Measurements from ENCODE around the gene RXFP4. TPM values are rescaled to one million over a fixed set of nuclear protein-coding genes. Genes with fewer than 3 reads are reported as not detected.
A peak's percentile ranks its signal among the peaks of the same experiment; 100 is the strongest.
"Not testable (repeated sequence)": the region's sequence is repeated elsewhere in the genome, so short reads cannot be mapped to it uniquely, and the experiment has no call there.

Gene RXFP4
- total RNA-seq, 2 donors from 2014 or later, result not detected

GRCh38 chr1:155929057-155929456, 12.4 kb upstream of the RXFP4 start:
- peaks cover 9 to 23% of the 10 kb centered on the region in 2 donors for H3K36me3 ChIP-seq
- DNase-seq (ENCODE audit: low spot score), result no peak
- no peak overlapping the region for H3K4me3 ChIP-seq
- H3K4me1 ChIP-seq (replicated peaks), result peaks cover 24% of the 10 kb centered on the region
- no peaks in the 10 kb centered on the region for H3K27me3 ChIP-seq (replicated peaks; ENCODE audit: insufficient read depth)
- WGBS, result 71% methylated on average over 5 of the region's 5 CpGs
- intact Hi-C loops (cut with DNase I), result no loop called here
- H3K9me3 ChIP-seq, result no peaks in the 10 kb centered on the region
- no peak overlapping the region for H3K27ac ChIP-seq
- TF ChIP-seq POLR2AphosphoS5 (IDR thresholded peaks at IDR 0.05), result no peak
- TF ChIP-seq POLR2A (IDR thresholded peaks at IDR 0.05), result no peak
- TF ChIP-seq CTCF (IDR thresholded peaks at IDR 0.05), result no peak

GRCh38 chr1:155930725-155931124, 10.7 kb upstream of the RXFP4 start:
- H3K9me3 ChIP-seq; H3K27me3 ChIP-seq (replicated peaks; ENCODE audit: insufficient read depth); intact Hi-C loops (cut with DNase I); H3K27ac ChIP-seq; DNase-seq (ENCODE audit: low spot score): not testable (repeated sequence)
- 55% methylated on average over 10 of the region's 10 CpGs for WGBS
- peaks cover 24% of the 10 kb centered on the region for H3K4me1 ChIP-seq (replicated peaks)
- peaks cover 3 to 15% of the 10 kb centered on the region in 2 donors for H3K36me3 ChIP-seq
- peak overlapping the region in 1 of 2 donors; percentile 10 for H3K4me3 ChIP-seq

- no peak overlapping the region for H3K27ac ChIP-seq
- no peaks in the 10 kb centered on the region for H3K27me3 ChIP-seq (replicated peaks; ENCODE audit: insufficient read depth)
- H3K4me1 ChIP-seq (replicated peaks), result peaks cover 24% of the 10 kb centered on the region
- 63% methylated on average over 7 of the region's 7 CpGs for WGBS
- TF ChIP-seq POLR2A (IDR thresholded peaks at IDR 0.05) (no peak), POLR2AphosphoS5 (IDR thresholded peaks at IDR 0.05) (no peak), CTCF (IDR thresholded peaks at IDR 0.05) (no peak)
- H3K4me3 ChIP-seq, result no peak overlapping the region
- DNase-seq (ENCODE audit: low spot score), result no peak
- H3K36me3 ChIP-seq, result peaks cover 0 to 9% of the 10 kb centered on the region in 2 donors
- H3K9me3 ChIP-seq, result no peaks in the 10 kb centered on the region
- intact Hi-C loops (cut with DNase I), result no loop called here
Measured at GRCh38 chr1:155931332-155932038, 10.0 kb upstream of the RXFP4 start.

- Histone ChIP-seq H3K4me1 (replicated peaks) (peaks cover 24% of the 10 kb centered on the region), H3K36me3 (peaks cover 0 to 5% of the 10 kb centered on the region in 2 donors), H3K4me3 (no peak overlapping the region), H3K27ac (no peak overlapping the region), H3K9me3 (no peaks in the 10 kb centered on the region), H3K27me3 (replicated peaks; ENCODE audit: insufficient read depth) (no peaks in the 10 kb centered on the region)
- no peak for DNase-seq (ENCODE audit: low spot score)
- 54% methylated on average over 1 of the region's 1 CpG for WGBS
- intact Hi-C loops (cut with DNase I), result no loop called here
- TF ChIP-seq POLR2AphosphoS5 (IDR thresholded peaks at IDR 0.05) (no peak), CTCF (IDR thresholded peaks at IDR 0.05) (no peak), POLR2A (IDR thresholded peaks at IDR 0.05) (no peak)
Measured at GRCh38 chr1:155932081-155932480, 9.4 kb upstream of the RXFP4 start.

- H3K27me3 ChIP-seq (replicated peaks; ENCODE audit: insufficient read depth), result no peaks in the 10 kb centered on the region
- no peaks in the 10 kb centered on the region for H3K9me3 ChIP-seq
- DNase-seq (ENCODE audit: low spot score), result no peak
- intact Hi-C loops (cut with DNase I), result no loop called here
- H3K27ac ChIP-seq, result no peak overlapping the region
- no peak overlapping the region for H3K4me3 ChIP-seq
- no peak for TF ChIP-seq CTCF (IDR thresholded peaks at IDR 0.05)
- no peak for TF ChIP-seq POLR2AphosphoS5 (IDR thresholded peaks at IDR 0.05)
- TF ChIP-seq POLR2A (IDR thresholded peaks at IDR 0.05), result no peak
- peaks cover 0 to under 1% of the 10 kb centered on the region in 2 donors for H3K36me3 ChIP-seq
- WGBS, result 71% methylated on average over 5 of the region's 5 CpGs
- peaks cover 24% of the 10 kb centered on the region for H3K4me1 ChIP-seq (replicated peaks)
Measured at GRCh38 chr1:155932487-155932886, 9.0 kb upstream of the RXFP4 start.

Data from prostate gland (tissue), 2 donors.